ENCODE data around the gene PPFIA1.

Gene PPFIA1

DNA sequence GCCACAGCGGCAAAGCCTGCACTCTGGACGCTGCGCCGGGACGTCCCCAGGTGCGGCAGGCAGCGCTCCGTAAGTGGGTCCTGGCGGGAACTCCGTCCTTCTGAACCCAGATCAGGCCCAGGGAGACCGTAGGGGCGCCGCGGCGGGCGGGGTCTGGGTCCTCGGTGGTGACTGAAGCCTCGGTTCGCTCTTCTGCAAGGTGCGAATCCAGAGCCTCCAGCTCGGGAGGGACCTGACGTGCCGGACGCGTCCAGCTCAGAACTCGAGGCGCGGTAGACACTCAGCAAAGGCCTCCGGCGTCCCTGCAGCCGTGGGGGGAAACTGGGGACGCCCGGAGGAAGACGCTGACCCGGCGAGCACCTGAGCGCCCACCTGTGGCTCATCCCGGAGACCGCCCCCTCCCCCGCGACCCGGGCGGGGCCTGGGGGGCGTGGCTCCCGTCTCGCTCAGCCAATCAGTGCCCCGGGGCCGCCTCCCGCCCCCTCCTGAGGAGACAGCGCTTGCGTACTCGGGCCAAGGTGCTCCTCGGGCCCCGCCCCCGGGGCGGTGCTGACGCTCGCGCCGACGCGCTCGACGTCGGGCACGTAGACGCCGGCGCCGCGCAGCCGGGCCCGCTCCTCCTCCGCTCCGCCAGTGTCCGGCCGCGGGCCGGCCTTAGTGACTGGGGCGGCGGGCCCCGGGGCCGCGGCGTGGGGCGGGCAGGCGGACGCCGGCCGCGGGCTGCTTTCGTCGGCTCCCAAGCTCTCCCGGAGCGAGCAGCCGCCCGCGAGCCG, at the start of gene PPFIA1:
Gene PPFIA1, plus strand, starts transcription at position 587 of the 773 bp plus-strand sequence. CDS start 1,483 bp downstream, outside the sequence.
- DNase-seq (ENCODE audit: low read depth), result peak; percentile 96

GRCh38 chr11:70220920-70221319, 49.6 kb upstream of the PPFIA1 start:
- DNase-seq (ENCODE audit: low read depth), result no peak

DNA sequence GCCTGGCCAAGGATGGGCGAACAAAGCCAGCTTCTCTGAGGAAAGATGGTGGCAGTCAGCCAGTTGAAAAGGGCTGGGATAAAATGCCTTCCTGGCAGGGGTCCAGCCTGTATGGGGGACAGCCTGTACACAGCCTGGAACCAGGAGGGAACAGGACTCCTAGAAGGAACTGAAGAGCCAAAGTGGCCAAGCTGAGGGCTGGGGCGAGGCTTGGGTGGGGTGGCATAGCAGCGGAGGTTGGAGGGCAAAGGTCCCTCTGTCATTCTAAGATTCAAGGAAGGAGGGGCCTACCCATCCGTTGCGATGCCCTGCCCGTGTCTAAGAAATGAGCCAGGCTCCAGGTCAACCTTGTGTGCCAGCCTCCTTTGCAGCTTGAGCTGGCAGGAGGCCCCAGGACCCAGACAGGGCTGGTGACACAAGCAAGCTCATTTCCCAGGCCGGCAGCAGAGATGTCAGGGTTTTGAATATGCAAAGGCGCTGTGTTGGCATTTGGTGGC, 44.8 kb upstream of the PPFIA1 start:
- no peak for DNase-seq (ENCODE audit: low read depth)

GRCh38 chr11:70226183-70226582, 44.3 kb upstream of the PPFIA1 start:
- no peak for DNase-seq (ENCODE audit: low read depth)

DNA sequence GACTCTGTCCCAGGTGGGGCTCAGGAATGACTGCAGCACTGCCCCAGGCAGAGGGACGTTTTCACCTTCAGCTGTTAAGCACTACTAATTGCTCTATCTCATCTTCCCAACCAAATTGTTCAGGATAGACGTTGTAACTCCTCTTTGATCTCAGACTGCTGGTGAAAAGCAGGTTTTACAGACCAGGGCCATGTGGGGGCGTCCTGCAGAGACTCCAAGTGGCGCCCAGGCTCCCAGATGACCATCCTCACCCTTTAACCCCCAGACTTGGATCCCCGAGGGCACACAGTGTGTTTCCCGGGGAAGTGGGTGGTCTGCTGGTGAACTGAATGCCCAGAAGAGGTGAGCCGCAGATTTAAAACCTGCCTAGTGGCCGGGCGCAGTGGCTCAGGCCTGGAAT, 43.5 kb upstream of the PPFIA1 start:
- DNase-seq (ENCODE audit: low read depth), result no peak

DNA sequence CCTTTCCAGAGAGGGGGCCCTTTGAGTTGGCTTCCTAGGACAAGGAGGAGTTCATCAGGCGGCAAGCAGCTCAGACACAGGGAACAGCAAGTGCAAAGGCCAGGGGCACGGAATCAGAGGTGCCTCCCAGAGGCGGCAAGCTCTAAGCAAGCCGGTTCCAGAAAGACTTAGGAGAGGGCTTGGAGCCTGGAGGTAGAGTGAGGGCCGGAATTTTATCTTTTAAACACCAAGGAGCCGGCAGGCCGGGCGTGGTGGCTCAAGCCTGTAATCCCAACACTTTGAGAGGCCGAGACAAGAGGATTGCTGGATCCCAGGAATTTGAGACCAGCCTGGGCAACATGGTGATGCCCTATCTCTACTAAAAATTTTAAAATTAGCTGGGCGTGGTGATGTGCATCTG, 40.8 kb upstream of the PPFIA1 start:
- no peak for DNase-seq (ENCODE audit: low read depth)

DNA sequence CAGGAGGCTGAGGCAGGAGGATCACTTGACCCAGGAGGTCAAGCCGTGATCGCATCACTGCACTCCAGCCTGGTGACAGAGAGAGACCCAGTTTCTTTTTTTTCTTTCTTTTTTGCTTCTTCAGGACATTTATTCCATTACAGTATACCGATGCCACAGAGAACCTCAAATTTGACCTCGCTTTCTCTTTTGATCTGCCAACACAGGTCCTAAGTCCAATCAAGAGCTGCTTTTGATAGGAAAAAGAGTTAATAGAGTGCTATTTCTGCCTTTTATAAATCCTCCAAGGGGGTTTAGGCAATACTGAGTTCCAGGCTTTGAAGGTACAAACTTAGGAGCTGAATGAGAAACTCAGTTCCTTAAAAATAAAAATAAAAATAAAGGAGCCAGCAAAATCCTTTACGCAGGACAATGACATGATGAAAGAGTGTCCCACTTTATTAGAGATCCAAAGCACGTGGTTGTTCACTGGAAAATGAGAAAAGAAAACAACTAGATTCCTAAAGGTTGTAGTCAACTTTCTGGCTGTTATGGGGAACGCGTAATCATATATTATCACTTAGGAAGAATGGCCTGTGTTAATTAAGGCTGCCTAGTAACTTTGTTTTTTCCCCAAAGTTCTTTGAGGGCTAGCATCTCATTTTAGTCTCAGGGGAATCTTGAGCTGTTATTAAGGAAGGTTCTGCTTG, 40.2 kb upstream of the PPFIA1 start:
- no peak for DNase-seq (ENCODE audit: low read depth)

GRCh38 chr11:70230840-70231710, 39.4 kb upstream of the PPFIA1 start:
- DNase-seq (ENCODE audit: low read depth), result no peak

DNA sequence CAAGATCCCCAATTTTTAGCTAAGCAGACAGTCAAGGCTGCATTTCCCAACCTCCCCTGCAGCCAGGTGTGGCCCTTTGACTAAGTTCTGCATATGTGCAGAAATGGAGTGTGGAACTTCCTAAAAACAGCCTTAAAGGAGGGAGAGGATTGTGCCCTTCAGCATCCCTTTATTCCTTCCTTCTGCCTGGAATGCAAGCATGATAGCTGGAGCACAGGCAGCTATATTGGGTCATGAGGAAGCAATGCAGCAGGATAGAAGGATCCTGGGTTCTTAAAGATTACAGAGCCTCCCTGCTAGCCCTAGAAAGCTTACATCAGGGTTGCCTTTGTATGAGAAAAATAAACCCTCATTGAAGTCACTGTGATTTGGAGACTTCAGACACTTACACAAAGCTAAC, 37.5 kb upstream of the PPFIA1 start:
- DNase-seq (ENCODE audit: low read depth), result no peak

DNA sequence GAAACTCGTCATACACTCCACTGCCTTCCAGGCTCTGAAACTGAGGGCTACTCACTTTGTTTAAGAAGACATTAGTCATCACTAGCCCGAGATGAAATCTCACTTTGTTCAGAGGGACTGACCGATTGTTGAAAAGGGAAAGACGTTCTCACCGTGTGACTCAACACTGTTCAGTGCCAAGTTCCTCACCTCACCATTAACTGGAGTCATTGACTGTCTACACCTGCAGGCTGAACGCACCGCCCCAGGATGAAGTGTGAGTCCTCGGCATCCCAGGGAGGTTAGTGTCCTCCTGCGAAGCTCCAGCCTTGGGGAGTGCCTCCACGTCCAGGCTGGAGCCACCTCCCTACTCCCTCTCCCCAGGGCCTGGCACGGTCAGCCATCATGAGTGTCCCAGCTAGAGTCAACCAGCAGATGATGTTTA, 37.0 kb upstream of the PPFIA1 start:
- no peak for DNase-seq (ENCODE audit: low read depth)

- DNase-seq (ENCODE audit: low read depth), result no peak
Observed at GRCh38 chr11:70233962-70234361, 36.5 kb upstream of the PPFIA1 start.

DNA sequence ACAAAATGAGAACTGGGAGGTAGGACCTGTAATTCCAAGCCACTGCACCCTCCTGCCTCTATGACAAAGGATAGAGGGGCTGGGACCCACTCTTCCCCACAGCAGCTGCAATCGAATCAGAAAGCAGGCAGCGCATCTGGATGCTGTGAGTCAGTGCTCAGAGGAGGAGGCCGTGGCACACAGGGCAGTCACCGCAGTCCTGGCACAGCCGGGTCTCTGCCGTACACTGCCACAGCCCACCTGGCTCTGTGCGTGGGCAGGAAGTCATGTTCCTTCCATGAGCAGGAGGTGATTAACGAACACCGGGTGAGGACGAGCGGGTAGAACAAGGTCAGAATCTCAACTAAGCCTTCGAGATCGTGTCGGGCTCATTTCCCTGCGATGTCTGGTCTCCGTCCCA, 30.2 kb upstream of the PPFIA1 start:
- no peak for DNase-seq (ENCODE audit: low read depth)

DNA sequence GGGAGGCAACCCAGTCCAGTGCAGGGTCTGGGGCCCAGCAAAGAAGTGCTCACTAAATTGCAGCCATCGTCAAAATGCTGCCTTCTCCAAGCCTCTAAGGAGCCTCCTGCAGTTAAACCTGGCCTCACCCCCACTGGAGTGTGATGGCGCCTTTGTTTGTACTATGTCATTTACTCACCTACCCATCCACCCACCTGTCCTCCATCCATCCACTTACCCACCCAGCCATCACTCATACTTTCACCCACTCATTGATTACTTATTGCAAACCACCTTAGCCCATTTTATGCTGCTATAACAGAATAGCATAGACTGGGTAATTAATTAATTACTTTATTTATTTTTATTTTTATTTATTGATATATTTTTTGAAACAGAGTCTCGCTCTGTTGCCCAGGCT, 28.8 kb upstream of the PPFIA1 start:
- DNase-seq (ENCODE audit: low read depth), result no peak

- DNase-seq (ENCODE audit: low read depth), result no peak
Observed at GRCh38 chr11:70242885-70243284, 27.6 kb upstream of the PPFIA1 start.

- no peak for DNase-seq (ENCODE audit: low read depth)
Observed at GRCh38 chr11:70243912-70244652, 26.4 kb upstream of the PPFIA1 start.

DNA sequence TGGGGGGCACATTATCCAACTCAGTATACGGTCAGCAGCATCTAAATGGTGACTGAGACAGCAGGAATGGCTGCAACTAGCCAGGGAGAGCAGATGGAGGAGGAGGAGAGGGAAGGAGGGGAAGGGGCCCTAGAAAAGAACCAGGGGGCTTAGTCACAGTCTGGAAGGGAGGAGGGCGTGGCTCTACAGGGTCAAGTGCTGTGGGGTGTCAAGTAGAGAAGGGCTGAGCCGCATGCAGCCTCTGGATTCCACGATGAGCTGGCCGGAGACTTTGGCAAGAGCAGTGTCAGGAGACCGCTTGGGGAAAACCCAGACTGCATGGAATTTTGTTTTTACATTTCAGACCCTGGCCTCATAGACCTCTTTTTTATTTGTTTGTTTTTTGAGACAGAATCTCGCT, 25.8 kb upstream of the PPFIA1 start:
- DNase-seq (ENCODE audit: low read depth), result no peak

DNA sequence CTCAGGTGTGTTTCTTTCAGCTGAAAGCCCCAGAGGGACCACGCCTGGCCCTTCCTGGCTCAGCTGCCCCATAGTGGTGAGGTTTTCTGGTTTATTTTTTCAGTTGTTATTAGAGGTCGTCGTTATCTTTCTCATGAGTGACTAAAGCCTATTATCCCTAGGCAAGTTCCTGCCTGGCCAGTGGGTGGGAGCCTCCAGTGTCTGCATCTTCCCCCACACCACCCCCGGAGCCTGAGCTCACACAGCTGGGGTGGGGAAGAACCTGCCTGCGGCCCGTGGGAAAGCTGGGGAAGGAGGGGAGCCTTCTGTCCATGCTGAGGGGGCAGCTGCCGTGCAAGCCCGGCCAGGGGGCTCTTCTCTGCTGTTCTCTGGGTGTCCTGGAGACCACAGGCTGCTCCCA, 24.3 kb upstream of the PPFIA1 start:
- DNase-seq (ENCODE audit: low read depth), result no peak

DNA sequence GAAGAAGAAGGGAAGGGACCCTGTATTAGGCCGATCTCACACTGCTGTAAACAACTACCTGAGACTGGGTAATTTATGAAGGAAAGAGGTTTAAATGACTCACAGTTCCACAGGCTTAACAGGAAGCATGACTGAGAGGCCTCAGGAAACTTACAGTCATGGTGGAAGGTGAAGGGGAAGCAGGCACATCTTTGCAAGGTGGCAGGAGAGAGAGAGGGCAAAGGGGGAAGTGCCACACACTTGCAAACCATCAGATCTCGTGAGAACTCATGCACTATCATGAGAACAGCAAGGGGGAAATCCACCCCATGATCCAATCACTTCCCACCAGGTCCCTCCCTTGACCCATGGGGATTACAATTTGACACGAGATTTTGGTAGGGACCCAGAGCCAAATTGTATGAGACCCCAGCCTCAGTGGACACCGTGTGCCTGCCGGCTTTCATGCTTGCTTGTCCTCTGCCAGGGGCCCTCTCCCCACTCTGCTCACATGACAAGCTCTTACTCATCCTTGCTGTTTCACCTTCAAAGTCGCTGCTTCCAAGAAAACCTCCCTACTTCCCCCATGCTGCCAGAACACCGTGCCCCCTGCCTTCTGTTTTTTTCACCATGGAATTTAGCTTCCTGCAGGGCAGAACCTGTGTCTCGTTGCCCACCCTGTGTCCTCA, 23.3 kb upstream of the PPFIA1 start:
- DNase-seq (ENCODE audit: low read depth), result no peak

- DNase-seq (ENCODE audit: low read depth), result no peak
Observed at GRCh38 chr11:70247710-70248072, 22.8 kb upstream of the PPFIA1 start.

GRCh38 chr11:70250876-70251658, 19.4 kb upstream of the PPFIA1 start:
- no peak for DNase-seq (ENCODE audit: low read depth)

Data from activated T-cell treated with anti-CD3 and anti-CD28 coated beads for 1 hour (primary cell).